Epidermal melanocyte (primary cell): Measurements from ENCODE around the gene KRTAP9-9.
"Not testable (repeated sequence)": the region's sequence is repeated elsewhere in the genome, so short reads cannot be mapped to it uniquely, and the experiment has no call there.

ENCODE experiments used
- DNase-seq: peaks from one replicate; pipeline ENCODE4 v3.0.0; 2011; ENCODE audit warnings: low spot score; ENCODE audit not compliant: insufficient read length

The KRTAP9-9 gene

DNA sequence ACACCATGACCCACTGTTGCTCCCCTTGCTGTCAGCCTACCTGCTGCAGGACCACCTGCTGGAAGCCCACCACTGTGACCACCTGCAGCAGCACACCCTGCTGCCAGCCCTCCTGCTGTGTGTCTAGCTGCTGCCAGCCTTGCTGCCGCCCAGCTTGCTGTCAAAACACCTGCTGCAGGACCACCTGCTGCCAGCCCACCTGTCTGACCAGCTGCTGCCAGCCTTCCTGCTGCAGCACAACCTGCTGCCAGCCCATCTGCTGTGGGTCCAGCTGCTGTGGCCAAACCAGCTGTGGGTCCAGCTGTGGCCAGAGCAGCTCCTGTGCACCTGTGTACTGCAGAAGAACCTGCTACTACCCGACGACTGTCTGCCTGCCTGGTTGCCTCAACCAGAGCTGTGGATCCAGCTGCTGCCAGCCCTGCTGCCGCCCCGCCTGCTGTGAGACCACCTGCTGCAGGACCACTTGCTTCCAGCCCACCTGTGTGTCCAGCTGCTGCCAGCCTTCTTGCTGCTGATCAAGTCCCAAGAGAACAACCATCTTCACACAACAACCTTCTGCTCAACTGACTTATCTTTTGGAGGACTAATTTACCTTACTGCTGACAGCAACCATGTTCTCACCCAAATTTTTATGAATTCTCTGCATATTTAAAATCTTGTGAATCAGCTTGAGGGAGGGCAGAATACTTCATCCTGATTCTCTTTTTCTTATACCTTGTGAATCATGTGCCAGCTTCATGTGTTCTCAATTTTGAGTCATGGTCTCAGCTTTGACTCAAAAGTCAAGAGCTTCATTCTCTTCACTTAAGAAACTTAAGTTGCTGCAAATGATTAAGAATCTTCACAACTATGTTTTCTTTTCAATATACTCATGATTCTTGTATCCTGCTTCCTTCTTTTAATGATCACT is at the start of gene KRTAP9-9:
Gene KRTAP9-9, plus strand, starts transcription at position 4 of the 910 bp plus-strand sequence.
- DNase-seq: not testable (repeated sequence)

DNA sequence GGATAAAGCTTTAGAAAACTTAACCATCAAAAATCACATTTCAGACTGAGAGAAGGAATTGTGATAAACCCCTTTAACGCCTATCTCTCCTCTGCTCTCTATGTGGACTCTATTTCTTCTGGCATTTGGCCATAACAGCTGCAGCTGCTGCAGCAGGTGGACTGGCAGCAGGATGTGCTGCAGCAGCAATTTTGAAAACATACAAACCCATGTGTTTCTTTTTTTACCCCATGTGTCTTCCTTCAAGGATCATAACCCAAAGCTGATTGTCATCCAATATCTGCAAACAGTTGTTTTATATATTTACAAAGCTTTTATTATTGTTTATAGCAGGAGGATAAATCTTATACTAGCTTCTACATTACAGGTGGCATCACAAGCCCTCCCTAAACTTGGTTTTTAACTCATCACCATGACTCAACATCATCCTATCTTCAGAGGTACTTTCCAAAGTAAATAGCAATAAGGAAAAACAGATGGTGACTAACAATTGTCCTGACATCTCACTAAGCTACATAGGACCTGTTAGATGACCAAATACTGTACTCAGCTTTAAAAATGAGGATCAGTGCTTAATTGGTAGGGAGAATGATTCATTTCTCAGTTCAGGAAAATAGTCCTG is 43.2 kb upstream of the KRTAP9-9 start:
- no peak for DNase-seq

DNA sequence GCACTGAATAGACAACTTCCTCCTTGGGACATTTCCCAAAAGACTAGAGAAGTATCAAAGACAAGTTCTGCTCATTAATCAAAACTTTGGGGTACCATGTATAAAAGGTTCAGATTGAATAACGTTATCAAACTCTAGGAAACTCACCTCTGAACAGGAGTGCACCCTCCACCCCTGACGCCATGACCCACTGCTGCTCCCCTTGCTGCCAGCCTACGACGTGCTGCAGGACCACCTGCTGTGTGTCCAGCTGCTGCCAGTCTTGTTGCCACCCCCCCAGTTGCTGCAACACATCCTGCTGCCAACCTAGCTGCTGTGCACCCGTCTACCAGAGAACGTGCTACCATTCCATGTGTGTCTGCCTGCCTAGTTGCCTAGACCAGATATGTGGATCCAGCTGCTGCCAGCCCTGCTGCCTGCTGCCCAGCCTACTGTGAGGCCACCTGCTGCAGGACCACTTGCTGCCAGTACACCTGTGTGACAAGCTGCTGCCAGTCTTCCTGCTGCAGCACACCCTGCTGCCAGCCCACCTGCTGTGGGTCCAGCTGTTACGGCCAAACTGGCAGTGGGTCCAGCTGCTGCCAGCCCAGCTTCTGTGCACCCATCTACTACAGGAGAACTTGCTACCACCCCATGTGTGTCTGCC is 42.5 kb upstream of the KRTAP9-9 start:
- no peak for DNase-seq

GRCh38 chr17:41215681-41216080 is 39.5 kb upstream of the KRTAP9-9 start:
- no peak for DNase-seq

- DNase-seq: no peak
These were observed 31.4 kb upstream of the KRTAP9-9 start for GRCh38 chr17:41223821-41224220.

GRCh38 chr17:41226051-41226450 is 29.1 kb upstream of the KRTAP9-9 start:
- DNase-seq: no peak

GRCh38 chr17:41226598-41227095 is 28.5 kb upstream of the KRTAP9-9 start, which contains the start of gene KRTAP9-2:
Gene KRTAP9-2 (plus strand): TSS chr17:41226648. CDS start chr17:41226655, 7 bp downstream.
- DNase-seq: not testable (repeated sequence)

GRCh38 chr17:41230094-41230493 is 25.1 kb upstream of the KRTAP9-9 start:
- no peak for DNase-seq

- DNase-seq: no peak
These were observed 23.5 kb upstream of the KRTAP9-9 start for GRCh38 chr17:41231731-41232130.

- not testable (repeated sequence) for DNase-seq
These were observed 22.6 kb upstream of the KRTAP9-9 start, which contains the start of gene KRTAP9-3 for GRCh38 chr17:41232399-41233105. Gene KRTAP9-3 (plus strand): TSS chr17:41232449. CDS start chr17:41232502, 53 bp downstream.

GRCh38 chr17:41237116-41237515 is 18.1 kb upstream of the KRTAP9-9 start:
- not testable (repeated sequence) for DNase-seq

GRCh38 chr17:41237949-41238437 is 17.2 kb upstream of the KRTAP9-9 start, which contains the start of gene KRTAP9-8:
Gene KRTAP9-8 (plus strand): TSS chr17:41237999. CDS start chr17:41238052, 53 bp downstream.
- not testable (repeated sequence) for DNase-seq

GRCh38 chr17:41246995-41247787 is 8.0 kb upstream of the KRTAP9-9 start:
- DNase-seq: not testable (repeated sequence)

DNA sequence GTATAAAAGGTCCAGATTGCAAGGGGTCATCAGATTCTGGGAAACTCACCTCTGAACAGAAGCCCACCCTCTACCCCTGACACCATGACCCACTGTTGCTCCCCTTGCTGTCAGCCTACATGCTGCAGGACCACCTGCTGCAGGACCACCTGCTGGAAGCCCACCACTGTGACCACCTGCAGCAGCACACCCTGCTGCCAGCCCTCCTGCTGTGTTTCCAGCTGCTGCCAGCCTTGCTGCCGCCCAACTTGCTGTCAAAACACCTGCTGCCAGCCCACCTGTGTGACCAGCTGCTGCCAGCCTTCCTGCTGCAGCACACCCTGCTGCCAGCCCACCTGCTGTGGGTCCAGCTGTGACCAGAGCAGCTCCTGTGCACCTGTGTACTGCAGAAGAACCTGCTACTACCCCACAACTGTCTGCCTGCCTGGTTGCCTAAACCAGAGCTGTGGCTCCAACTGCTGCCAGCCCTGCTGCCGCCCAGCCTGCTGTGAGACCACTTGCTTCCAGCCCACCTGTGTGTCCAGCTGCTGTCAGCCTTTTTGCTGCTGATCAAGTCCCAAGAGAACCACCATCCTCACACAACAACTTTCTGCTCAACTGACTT is 5.4 kb upstream of the KRTAP9-9 start, which contains the start of gene KRTAP9-4:
Gene KRTAP9-4, plus strand, starts transcription at position 51 of the 604 bp plus-strand sequence. Its CDS starts 34 bp downstream, at position 85.
- DNase-seq: not testable (repeated sequence)

DNA sequence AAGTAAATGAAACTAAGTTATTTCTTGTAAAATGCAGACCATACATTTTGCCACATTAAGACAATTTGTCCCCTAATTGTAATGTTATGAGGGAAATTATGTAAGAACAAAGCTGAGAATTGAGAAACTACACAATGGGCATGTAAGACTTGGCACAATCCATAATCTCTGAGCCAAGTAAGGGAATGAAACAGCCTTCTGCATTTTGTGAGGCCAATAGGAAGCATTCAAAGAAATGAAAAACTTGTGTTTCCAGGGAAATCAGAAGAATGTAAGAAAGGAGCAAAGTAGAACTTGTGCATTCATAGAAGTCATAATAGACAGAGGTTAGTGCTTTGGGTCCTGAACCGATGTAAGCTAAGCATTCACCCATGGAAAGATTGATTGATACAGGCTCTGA is 3.9 kb upstream of the KRTAP9-9 start:
- DNase-seq: no peak

DNA sequence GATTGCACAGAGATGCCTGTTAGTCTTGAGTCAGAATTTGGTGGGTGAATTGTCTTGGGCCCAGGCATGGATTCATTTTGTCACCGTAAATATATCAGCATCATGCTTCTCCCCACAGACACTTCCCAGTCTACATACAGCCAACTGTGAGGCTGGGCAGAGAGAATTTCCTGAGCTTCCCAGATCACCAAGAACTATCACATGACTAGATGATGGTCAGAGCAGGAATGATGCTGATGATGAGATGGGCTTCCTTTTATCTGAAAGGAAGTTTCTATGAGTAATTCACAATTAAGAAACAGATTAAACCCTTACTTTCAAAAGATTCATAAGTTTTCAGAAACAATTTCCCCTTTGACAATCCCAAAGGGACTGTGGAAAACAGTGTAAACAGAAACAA is 323 bp upstream of the KRTAP9-9 start:
- no peak for DNase-seq

GRCh38 chr17:41256291-41256685 is 1.1 kb downstream of the KRTAP9-9 start:
- no peak for DNase-seq

GRCh38 chr17:41258406-41258805 is 3.2 kb downstream of the KRTAP9-9 start:
- DNase-seq: no peak

- DNase-seq: no peak
These were observed 8.0 kb downstream of the KRTAP9-9 start for GRCh38 chr17:41263212-41263611.
